Measurements from ENCODE around the gene MCC.

The MCC gene

DNA sequence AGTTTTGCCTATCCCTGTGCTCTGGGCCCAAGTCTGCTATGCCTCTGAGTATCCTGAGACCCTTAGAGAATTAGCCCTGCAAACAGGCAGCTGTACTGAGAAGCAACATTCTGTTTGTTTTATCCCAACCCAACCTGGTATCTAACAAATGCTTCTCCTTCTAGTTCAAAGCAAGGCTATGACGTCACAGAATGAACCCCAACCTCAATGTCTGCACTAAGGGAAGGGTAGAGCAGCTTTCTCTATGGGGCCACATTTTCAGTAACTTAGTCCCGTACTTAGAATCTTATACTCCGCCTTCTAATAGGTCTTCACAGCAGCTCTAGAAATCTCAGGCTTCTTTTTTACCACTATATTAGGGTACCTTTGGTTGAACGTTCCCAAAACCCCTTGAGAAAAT, 223.1 kb downstream of the MCC start:
- no peak overlapping the region for H3K27ac ChIP-seq (replicated peaks)
- H3K27me3 ChIP-seq (ENCODE audit: insufficient read depth, poor library complexity, severe bottlenecking), result no peaks in the 10 kb centered on the region
- TF ChIP-seq POLR2AphosphoS5 (IDR thresholded peaks at IDR 0.05; ENCODE audit: low read depth) (no peak), SPI1 (IDR thresholded peaks at IDR 0.05; ENCODE audit: borderline replicate concordance, low read depth) (no peak), GABPA (IDR thresholded peaks at IDR 0.05; ENCODE audit: low read depth) (no peak)
- TF ChIP-seq, protein P1, sequence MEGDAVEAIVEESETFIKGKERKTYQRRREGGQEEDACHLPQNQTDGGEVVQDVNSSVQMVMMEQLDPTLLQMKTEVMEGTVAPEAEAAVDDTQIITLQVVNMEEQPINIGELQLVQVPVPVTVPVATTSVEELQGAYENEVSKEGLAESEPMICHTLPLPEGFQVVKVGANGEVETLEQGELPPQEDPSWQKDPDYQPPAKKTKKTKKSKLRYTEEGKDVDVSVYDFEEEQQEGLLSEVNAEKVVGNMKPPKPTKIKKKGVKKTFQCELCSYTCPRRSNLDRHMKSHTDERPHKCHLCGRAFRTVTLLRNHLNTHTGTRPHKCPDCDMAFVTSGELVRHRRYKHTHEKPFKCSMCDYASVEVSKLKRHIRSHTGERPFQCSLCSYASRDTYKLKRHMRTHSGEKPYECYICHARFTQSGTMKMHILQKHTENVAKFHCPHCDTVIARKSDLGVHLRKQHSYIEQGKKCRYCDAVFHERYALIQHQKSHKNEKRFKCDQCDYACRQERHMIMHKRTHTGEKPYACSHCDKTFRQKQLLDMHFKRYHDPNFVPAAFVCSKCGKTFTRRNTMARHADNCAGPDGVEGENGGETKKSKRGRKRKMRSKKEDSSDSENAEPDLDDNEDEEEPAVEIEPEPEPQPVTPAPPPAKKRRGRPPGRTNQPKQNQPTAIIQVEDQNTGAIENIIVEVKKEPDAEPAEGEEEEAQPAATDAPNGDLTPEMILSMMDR (IDR thresholded peaks at IDR 0.05; ENCODE audit: insufficient read depth, low read length), result no peak
- TF ChIP-seq, protein P2, sequence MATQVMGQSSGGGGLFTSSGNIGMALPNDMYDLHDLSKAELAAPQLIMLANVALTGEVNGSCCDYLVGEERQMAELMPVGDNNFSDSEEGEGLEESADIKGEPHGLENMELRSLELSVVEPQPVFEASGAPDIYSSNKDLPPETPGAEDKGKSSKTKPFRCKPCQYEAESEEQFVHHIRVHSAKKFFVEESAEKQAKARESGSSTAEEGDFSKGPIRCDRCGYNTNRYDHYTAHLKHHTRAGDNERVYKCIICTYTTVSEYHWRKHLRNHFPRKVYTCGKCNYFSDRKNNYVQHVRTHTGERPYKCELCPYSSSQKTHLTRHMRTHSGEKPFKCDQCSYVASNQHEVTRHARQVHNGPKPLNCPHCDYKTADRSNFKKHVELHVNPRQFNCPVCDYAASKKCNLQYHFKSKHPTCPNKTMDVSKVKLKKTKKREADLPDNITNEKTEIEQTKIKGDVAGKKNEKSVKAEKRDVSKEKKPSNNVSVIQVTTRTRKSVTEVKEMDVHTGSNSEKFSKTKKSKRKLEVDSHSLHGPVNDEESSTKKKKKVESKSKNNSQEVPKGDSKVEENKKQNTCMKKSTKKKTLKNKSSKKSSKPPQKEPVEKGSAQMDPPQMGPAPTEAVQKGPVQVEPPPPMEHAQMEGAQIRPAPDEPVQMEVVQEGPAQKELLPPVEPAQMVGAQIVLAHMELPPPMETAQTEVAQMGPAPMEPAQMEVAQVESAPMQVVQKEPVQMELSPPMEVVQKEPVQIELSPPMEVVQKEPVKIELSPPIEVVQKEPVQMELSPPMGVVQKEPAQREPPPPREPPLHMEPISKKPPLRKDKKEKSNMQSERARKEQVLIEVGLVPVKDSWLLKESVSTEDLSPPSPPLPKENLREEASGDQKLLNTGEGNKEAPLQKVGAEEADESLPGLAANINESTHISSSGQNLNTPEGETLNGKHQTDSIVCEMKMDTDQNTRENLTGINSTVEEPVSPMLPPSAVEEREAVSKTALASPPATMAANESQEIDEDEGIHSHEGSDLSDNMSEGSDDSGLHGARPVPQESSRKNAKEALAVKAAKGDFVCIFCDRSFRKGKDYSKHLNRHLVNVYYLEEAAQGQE (IDR thresholded peaks at IDR 0.05; ENCODE audit: insufficient replicate concordance, low read depth), result no peak
- H3K4me3 ChIP-seq (replicated peaks; ENCODE audit: insufficient read depth, low read length), result no peak overlapping the region
- no peak for DNase-seq (ENCODE audit: low read depth in 1 of 2, low spot score in 1 of 2)

DNA sequence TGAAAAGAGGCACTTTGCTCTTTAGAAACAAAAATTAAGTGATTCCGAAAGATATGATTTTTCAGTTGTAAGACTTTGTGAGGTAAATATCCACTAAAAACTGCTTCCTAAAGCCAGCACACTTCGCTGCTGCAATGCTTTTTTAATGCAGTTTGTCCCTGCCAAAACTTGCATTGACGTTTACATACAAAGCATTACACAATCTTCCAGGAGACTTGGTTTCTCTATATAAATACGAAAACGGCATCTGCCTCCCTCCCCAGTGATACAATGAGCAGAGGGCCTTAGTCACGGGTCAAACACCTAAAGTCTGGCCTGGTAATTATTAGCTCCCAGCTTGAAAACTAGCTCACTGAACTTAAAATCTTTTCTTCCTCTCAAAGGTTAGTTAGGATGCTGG, 224.2 kb downstream of the MCC start:
- no peak for DNase-seq (ENCODE audit: low read depth in 1 of 2, low spot score in 1 of 2)
- no peak overlapping the region for H3K27ac ChIP-seq (replicated peaks)
- no peaks in the 10 kb centered on the region for H3K27me3 ChIP-seq (ENCODE audit: insufficient read depth, poor library complexity, severe bottlenecking)
- no peak overlapping the region for H3K4me3 ChIP-seq (replicated peaks; ENCODE audit: insufficient read depth, low read length)
- TF ChIP-seq, protein P1 (IDR thresholded peaks at IDR 0.05; ENCODE audit: insufficient read depth, low read length), result no peak
- TF ChIP-seq GABPA (IDR thresholded peaks at IDR 0.05; ENCODE audit: low read depth), result no peak
- TF ChIP-seq, protein P2 (IDR thresholded peaks at IDR 0.05; ENCODE audit: insufficient replicate concordance, low read depth), result no peak
- no peak for TF ChIP-seq POLR2AphosphoS5 (IDR thresholded peaks at IDR 0.05; ENCODE audit: low read depth)
- TF ChIP-seq SPI1 (IDR thresholded peaks at IDR 0.05; ENCODE audit: borderline replicate concordance, low read depth), result no peak

DNA sequence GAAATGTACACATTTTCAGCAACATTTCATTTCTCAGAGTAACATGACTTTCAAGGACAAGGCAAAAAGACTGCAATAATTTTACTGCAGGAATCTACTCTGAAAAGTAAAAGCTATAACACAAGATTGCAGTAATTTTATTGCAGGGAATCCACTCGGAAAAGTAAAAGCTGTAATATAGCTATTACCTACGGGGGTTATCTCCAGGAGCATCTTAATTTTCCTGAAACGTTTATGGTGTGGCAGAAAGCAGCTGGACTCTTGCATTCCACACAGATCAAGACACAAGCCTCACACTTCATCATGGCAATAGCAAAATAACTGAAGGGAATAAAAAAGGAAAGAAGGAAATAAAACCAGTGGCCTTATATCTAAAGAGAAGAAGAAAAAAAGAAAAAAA, 224.7 kb downstream of the MCC start:
- Histone ChIP-seq H3K27ac (replicated peaks) (no peak overlapping the region), H3K27me3 (ENCODE audit: insufficient read depth, poor library complexity, severe bottlenecking) (no peaks in the 10 kb centered on the region), H3K4me3 (replicated peaks; ENCODE audit: insufficient read depth, low read length) (no peak overlapping the region)
- TF ChIP-seq POLR2AphosphoS5 (IDR thresholded peaks at IDR 0.05; ENCODE audit: low read depth) (no peak), GABPA (IDR thresholded peaks at IDR 0.05; ENCODE audit: low read depth) (no peak), SPI1 (IDR thresholded peaks at IDR 0.05; ENCODE audit: borderline replicate concordance, low read depth) (no peak)
- TF ChIP-seq, protein P2 (IDR thresholded peaks at IDR 0.05; ENCODE audit: insufficient replicate concordance, low read depth), result no peak
- TF ChIP-seq, protein P1 (IDR thresholded peaks at IDR 0.05; ENCODE audit: insufficient read depth, low read length), result no peak
- no peak for DNase-seq (ENCODE audit: low read depth in 1 of 2, low spot score in 1 of 2)
